Hepatocyte (in vitro differentiated cells): Measurements from ENCODE around the gene USP47. TPM values are rescaled to one million over a fixed set of nuclear protein-coding genes. Genes with fewer than 3 reads are reported as not detected.

Source experiments
- DNase-seq: peaks from one replicate; pipeline ENCODE4 v3.0.0-alpha.2; 2016; ENCODE audit warnings: low spot score
- H2AFZ ChIP-seq: fragments of 200-600 bp; sonication (generic); 2 replicates; pipeline ENCODE4 v1.6.0; 2016; ENCODE audit warnings: antibody characterized with exemption, mild to moderate bottlenecking
- H3K27ac ChIP-seq: fragments of 200-600 bp; sonication (generic); 2 replicates; pipeline ENCODE4 v1.5.1; 2016; ENCODE audit warnings: mild to moderate bottlenecking
- H3K27me3 ChIP-seq: fragments of 200-600 bp; sonication (generic); 2 replicates; pipeline ENCODE4 v1.6.1; 2016
- H3K36me3 ChIP-seq: fragments of 200-600 bp; sonication (generic); replicated peaks from 2 replicates; pipeline ENCODE4 v1.5.1; 2016; ENCODE audit warnings: low read depth; ENCODE audit not compliant: insufficient read depth
- H3K4me1 ChIP-seq: fragments of 200-600 bp; sonication (generic); 2 replicates; pipeline ENCODE4 v1.5.1; 2016; ENCODE audit warnings: mild to moderate bottlenecking, moderate library complexity; ENCODE audit not compliant: insufficient read depth
- H3K4me2 ChIP-seq: fragments of 200-600 bp; sonication (generic); 2 replicates; pipeline ENCODE4 v1.6.0; 2016
- H3K4me3 ChIP-seq: fragments of 200-600 bp; sonication (generic); 2 replicates; pipeline ENCODE4 v1.5.1; 2016; ENCODE audit warnings: mild to moderate bottlenecking
- H3K79me2 ChIP-seq: fragments of 200-600 bp; sonication (generic); 2 replicates; pipeline ENCODE4 v1.6.0; 2017; ENCODE audit warnings: mild to moderate bottlenecking
- H3K9me2 ChIP-seq: fragments of 200-600 bp; sonication (generic); replicated peaks from 2 replicates; pipeline ENCODE4 v1.6.0; 2017; ENCODE audit warnings: mild to moderate bottlenecking; ENCODE audit not compliant: insufficient read depth
- H3K9me3 ChIP-seq: fragments of 200-600 bp; sonication (generic); 2 replicates; pipeline ENCODE4 v1.5.1; 2016; ENCODE audit warnings: low read depth, mild to moderate bottlenecking
- H4K20me1 ChIP-seq: fragments of 200-600 bp; sonication (generic); 2 replicates; pipeline ENCODE4 v1.6.0; 2016; ENCODE audit warnings: mild to moderate bottlenecking; ENCODE audit not compliant: insufficient read depth, poor library complexity, severe bottlenecking
- EZH2 ChIP-seq: fragments of 200-600 bp; sonication (generic); IDR thresholded peaks from 2 replicates; pipeline ENCODE4 v1.6.1; 2016; ENCODE audit warnings: antibody characterized with exemption, mild to moderate bottlenecking, borderline replicate concordance
- EZH2phosphoT487 ChIP-seq: fragments of 200-600 bp; sonication (generic); IDR thresholded peaks from one replicate; pipeline ENCODE4 v1.6.1; 2018; ENCODE audit warnings: antibody characterized with exemption, mild to moderate bottlenecking, low read depth, moderate library complexity; ENCODE audit not compliant: unreplicated experiment, severe bottlenecking
- WGBS: methylation state at CpG from one replicate; pipeline ENCODE4 v1.1.6; 2016; ENCODE audit warnings: low lambda C conversion rate; ENCODE audit errors: missing lambda C conversion rate; 5-methylcytosine and 5-hydroxymethylcytosine counted together
- polyA plus RNA-seq: library from polyadenylated mRNA; unstranded; fragments of >200 nt; fragmentation: Nextera tagmentation; extraction: Ambion mirVana; gene quantifications from 2 replicates; pipeline ENCODE4 v1.2.1, GENCODE V29; 2016
- total RNA-seq: library from RNA; depleted of rRNA; stranded (reverse); fragments of >200 nt; gene quantifications from 2 replicates; pipeline ENCODE4 v1.2.3, GENCODE V29; 2014
- TF ChIP-seq, protein P1 (sequence below): fragments of 200-600 bp; sonication (generic); IDR thresholded peaks from 2 replicates; pipeline ENCODE4 v1.5.1; 2016; ENCODE audit warnings: antibody characterized with exemption, mild to moderate bottlenecking; ENCODE audit not compliant: poor library complexity

USP47 gene
- total and polyA plus RNA-seq, 2 experiments from 2014 or later: 34.0 to 76.9 TPM

DNA sequence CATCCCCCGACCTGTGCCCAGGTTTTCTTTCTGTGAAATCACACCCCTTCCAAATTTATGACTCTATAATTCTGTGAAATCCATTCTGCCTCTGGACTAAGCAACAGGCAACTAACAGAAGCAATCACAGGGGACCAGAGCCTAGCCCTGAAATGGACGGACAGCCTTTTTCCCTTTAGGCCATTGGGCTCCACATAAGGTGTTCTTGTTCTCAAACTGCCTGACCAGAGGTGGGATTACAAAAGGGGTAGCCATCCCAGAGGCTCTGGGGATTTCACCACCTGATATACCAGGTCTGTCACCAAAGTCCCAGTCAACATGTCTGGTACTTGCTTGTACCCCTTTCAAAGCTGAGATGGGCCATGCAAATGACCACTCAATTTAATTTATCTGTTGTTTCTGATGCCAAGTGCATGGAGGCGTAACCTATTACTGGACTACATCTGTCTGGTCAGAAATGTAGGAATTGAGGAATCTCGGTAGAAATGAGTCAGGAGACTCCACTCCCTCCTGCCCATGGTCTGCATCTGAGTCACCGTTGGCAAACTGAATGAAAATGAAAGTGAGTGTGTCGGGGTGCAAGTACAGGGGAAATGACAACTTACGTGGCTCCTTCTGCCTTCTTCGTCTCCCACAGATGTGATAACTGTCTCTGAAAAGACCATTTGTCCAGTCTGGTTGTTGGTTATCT lies 156.5 kb downstream of the USP47 start:
- TF ChIP-seq EZH2 (no peak), EZH2phosphoT487 (no peak)
- TF ChIP-seq, protein P1, sequence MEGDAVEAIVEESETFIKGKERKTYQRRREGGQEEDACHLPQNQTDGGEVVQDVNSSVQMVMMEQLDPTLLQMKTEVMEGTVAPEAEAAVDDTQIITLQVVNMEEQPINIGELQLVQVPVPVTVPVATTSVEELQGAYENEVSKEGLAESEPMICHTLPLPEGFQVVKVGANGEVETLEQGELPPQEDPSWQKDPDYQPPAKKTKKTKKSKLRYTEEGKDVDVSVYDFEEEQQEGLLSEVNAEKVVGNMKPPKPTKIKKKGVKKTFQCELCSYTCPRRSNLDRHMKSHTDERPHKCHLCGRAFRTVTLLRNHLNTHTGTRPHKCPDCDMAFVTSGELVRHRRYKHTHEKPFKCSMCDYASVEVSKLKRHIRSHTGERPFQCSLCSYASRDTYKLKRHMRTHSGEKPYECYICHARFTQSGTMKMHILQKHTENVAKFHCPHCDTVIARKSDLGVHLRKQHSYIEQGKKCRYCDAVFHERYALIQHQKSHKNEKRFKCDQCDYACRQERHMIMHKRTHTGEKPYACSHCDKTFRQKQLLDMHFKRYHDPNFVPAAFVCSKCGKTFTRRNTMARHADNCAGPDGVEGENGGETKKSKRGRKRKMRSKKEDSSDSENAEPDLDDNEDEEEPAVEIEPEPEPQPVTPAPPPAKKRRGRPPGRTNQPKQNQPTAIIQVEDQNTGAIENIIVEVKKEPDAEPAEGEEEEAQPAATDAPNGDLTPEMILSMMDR: no peak
- Histone ChIP-seq H3K4me3 (no peak overlapping the region), H3K27ac (no peak overlapping the region), H2AFZ (no peak overlapping the region), H3K4me1 (peaks cover 10% of the 10 kb centered on the region), H3K9me2 (no peaks in the 10 kb centered on the region), H3K9me3 (no peaks in the 10 kb centered on the region), H3K4me2 (no peak overlapping the region), H3K79me2 (no peaks in the 10 kb centered on the region), H4K20me1 (no peaks in the 10 kb centered on the region), H3K27me3 (no peaks in the 10 kb centered on the region), H3K36me3 (no peaks in the 10 kb centered on the region)
- no peak for DNase-seq
- 89% methylated on average over 8 of the region's 8 CpGs for WGBS

DNA sequence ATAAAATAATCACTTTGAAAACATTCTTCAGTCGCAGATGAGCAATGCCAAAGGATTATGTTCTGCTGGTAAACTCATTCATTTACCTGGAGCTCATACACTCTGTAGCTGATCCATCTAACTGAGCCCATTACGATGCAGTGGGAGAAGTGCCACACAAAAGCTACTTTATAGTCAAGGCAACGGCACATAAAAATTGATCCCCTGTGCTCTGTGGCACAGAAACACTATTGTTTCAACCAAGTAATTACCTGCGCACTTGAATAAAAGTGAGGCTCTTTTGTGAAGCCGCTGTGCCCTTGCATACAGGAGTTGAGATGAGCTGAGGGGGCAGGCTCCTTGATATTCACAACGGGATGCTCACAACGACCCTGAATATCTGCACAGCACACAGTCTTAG lies 159.4 kb downstream of the USP47 start:
- no peaks in the 10 kb centered on the region for H3K9me2 ChIP-seq
- TF ChIP-seq EZH2 (no peak), EZH2phosphoT487 (no peak)
- TF ChIP-seq, protein P1: no peak
- no peak overlapping the region for H3K4me3 ChIP-seq
- H3K27ac ChIP-seq: no peak overlapping the region
- no peaks in the 10 kb centered on the region for H3K79me2 ChIP-seq
- no peaks in the 10 kb centered on the region for H4K20me1 ChIP-seq
- H3K4me2 ChIP-seq: no peak overlapping the region
- no peaks in the 10 kb centered on the region for H3K9me3 ChIP-seq
- H2AFZ ChIP-seq: no peak overlapping the region
- H3K27me3 ChIP-seq: no peaks in the 10 kb centered on the region
- no peaks in the 10 kb centered on the region for H3K36me3 ChIP-seq
- WGBS: 80% methylated on average over 7 of the region's 7 CpGs
- no peak for DNase-seq
- H3K4me1 ChIP-seq: no peaks in the 10 kb centered on the region

DNA sequence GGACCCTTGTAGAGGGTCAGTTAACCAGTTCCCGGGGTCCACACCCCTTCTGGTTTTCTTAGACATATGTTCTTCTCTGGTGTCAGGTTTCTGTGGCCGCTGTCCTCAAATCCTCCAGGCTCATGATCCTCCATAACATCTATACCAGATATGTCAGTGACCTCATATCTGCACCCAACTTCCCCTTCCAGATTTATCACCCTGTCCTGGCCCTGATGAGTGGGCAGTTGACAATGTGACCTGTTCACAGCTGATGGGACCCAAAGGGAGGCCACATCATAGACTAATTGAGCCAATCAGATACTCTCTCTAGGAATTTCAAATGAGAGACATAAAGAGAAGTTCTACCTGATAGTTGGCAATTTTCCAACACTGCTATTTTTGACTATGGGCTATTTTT lies 161.6 kb downstream of the USP47 start:
- Histone ChIP-seq H3K27ac (no peak overlapping the region), H3K27me3 (no peaks in the 10 kb centered on the region), H4K20me1 (no peaks in the 10 kb centered on the region), H3K36me3 (no peaks in the 10 kb centered on the region), H3K9me3 (no peaks in the 10 kb centered on the region), H3K4me3 (no peak overlapping the region), H2AFZ (no peak overlapping the region), H3K9me2 (no peaks in the 10 kb centered on the region), H3K4me1 (peaks cover 4% of the 10 kb centered on the region), H3K4me2 (no peak overlapping the region), H3K79me2 (no peaks in the 10 kb centered on the region)
- TF ChIP-seq EZH2 (no peak), EZH2phosphoT487 (no peak)
- TF ChIP-seq, protein P1: no peak
- no peak for DNase-seq
- 100% methylated on average over 2 of the region's 2 CpGs for WGBS
